HG02759 (cell line): Measurements from ENCODE around the gene C9orf40.

ENCODE experiments used
- ATAC-seq: cut with Tn5 transposase; IDR thresholded peaks from one replicate; pipeline ENCODE4 v1.9.1; 2021; ENCODE audit warnings: mild to moderate bottlenecking, moderate library complexity; ENCODE audit not compliant: unreplicated experiment

C9orf40 gene

GRCh38 chr9:74952201-74953151 is at the start of gene C9orf40:
TSS of gene C9orf40 (minus strand) at chr9:74952912. CDS start at chr9:74952611, 301 bp downstream.
- ATAC-seq: peak; percentile 91

GRCh38 chr9:75001719-75002421 is 49.2 kb upstream of the C9orf40 start:
- peak; percentile 89 for ATAC-seq

- ATAC-seq: peak; percentile 45
These were observed 48.1 kb upstream of the C9orf40 start for GRCh38 chr9:75000835-75001234.

- no peak for ATAC-seq
These were observed 32.3 kb upstream of the C9orf40 start for GRCh38 chr9:74985041-74985440.

- ATAC-seq: no peak
These were observed 31.0 kb upstream of the C9orf40 start for GRCh38 chr9:74983709-74984108.

- no peak for ATAC-seq
These were observed 27.1 kb upstream of the C9orf40 start for GRCh38 chr9:74979844-74980243.

GRCh38 chr9:74977287-74977686 is 24.6 kb upstream of the C9orf40 start:
- ATAC-seq: no peak

- ATAC-seq: no peak
These were observed 22.8 kb upstream of the C9orf40 start for GRCh38 chr9:74975538-74975937.

- no peak for ATAC-seq
These were observed 21.8 kb upstream of the C9orf40 start for GRCh38 chr9:74974558-74974957.

- ATAC-seq: no peak
These were observed 21.0 kb upstream of the C9orf40 start for GRCh38 chr9:74973714-74974113.

- no peak for ATAC-seq
These were observed 10.3 kb upstream of the C9orf40 start for GRCh38 chr9:74963056-74963455.

GRCh38 chr9:74961496-74961895 is 8.8 kb upstream of the C9orf40 start:
- ATAC-seq: no peak

- ATAC-seq: no peak
These were observed 7.8 kb upstream of the C9orf40 start for GRCh38 chr9:74960561-74960960.

- no peak for ATAC-seq
These were observed 5.9 kb upstream of the C9orf40 start for GRCh38 chr9:74958587-74958986.

- ATAC-seq: peak; percentile 2
These were observed 581 bp upstream of the C9orf40 start for GRCh38 chr9:74953235-74953751.

GRCh38 chr9:74951725-74952151 is 974 bp downstream of the C9orf40 start:
- peak; percentile 30 for ATAC-seq

GRCh38 chr9:74951107-74951720 is 1.5 kb downstream of the C9orf40 start:
- no peak for ATAC-seq

- no peak for ATAC-seq
These were observed 2.6 kb downstream of the C9orf40 start for GRCh38 chr9:74949859-74950855.

GRCh38 chr9:74948937-74949336 is 3.8 kb downstream of the C9orf40 start:
- ATAC-seq: no peak

GRCh38 chr9:74946686-74947085 is 6.0 kb downstream of the C9orf40 start:
- ATAC-seq: no peak
